K562 (cell line): ENCODE measurements around the gene SHISA2.
"Not testable (repeated sequence)": the region's sequence is repeated elsewhere in the genome, so short reads cannot be mapped to it uniquely, and the experiment has no call there.

Experiments
- TBP ChIP-seq: optimal IDR thresholded peaks from 2 replicates; pipeline ENCODE3; 2011; ENCODE audit warnings: low read depth, low read length, improper control_type of control experiment
- TEAD4 ChIP-seq, 2 experiments: sonication (generic) in 1 of 2; formaldehyde crosslinking in 1 of 2; IDR thresholded peaks; 2 replicates each; pipeline versions ENCODE4 v1.6.1 to v1.8.0; 2012 to 2022; ENCODE audit warnings: borderline replicate concordance in 1 of 2, inconsistent platforms in 1 of 2, low read length in 1 of 2, mild to moderate bottlenecking in 1 of 2, missing genetic modification reagents in 1 of 2

GRCh38 chr13:26068372-26068771 is 16.6 kb upstream of the SHISA2 start:
- TF ChIP-seq TBP; TEAD4 (IDR thresholded peaks at IDR 0.05; ENCODE audit: low read length); TEAD4 (CRISPR knock-in tag; IDR thresholded peaks at IDR 0.05; ENCODE audit: borderline replicate concordance): not testable (repeated sequence)
